Testis (tissue), 3 donors: ENCODE data around the gene OMD. TPM values are rescaled to one million over a fixed set of nuclear protein-coding genes. Genes with fewer than 3 reads are reported as not detected.

Experiments
- DNase-seq: peaks from one replicate; pipeline ENCODE4 v3.0.0-alpha.2; 2019
- H3K27ac ChIP-seq, 2 donors: fragments of 200-600 bp; sonication (generic); one replicate each; pipeline ENCODE4 v1.5.1; 2019
- H3K27me3 ChIP-seq: fragments of 200-600 bp; sonication (generic); one replicate; pipeline ENCODE4 v1.5.1; 2019
- H3K36me3 ChIP-seq: fragments of 200-600 bp; sonication (generic); one replicate; pipeline ENCODE4 v1.5.1; 2017; ENCODE audit warnings: low read depth; ENCODE audit errors: missing control alignments
- H3K4me1 ChIP-seq: fragments of 200-600 bp; sonication (generic); one replicate; pipeline ENCODE4 v1.5.1; 2019
- H3K4me3 ChIP-seq, 2 donors: fragments of 200-600 bp; sonication (generic); one replicate each; pipeline ENCODE4 v1.5.1; 2017 to 2019
- H3K9me3 ChIP-seq: fragments of 200-600 bp; sonication (generic); one replicate; pipeline ENCODE4 v1.5.1; 2017
- CTCF ChIP-seq, 3 experiments: fragments of 450-650 bp in 2 of 3; fragments of 200-600 bp in 1 of 3; sonication (generic) in 1 of 3; IDR thresholded peaks; one replicate each; pipeline ENCODE4 v1.5.1; 2016 to 2019; ENCODE audit warnings: antibody characterized with exemption in 3 of 3, mild to moderate bottlenecking in 2 of 3, moderate library complexity in 1 of 3
- POLR2A ChIP-seq: fragments of 450-650 bp; IDR thresholded peaks from one replicate; pipeline ENCODE4 v1.6.1; 2017; ENCODE audit warnings: antibody characterized with exemption, mild to moderate bottlenecking, moderate library complexity
- WGBS, 2 donors: methylation state at CpG; one replicate each; pipeline ENCODE4 v1.1.5; 2018; 5-methylcytosine and 5-hydroxymethylcytosine counted together
- intact Hi-C: fragments of 100-400 bp; cut with DNase I; formaldehyde crosslinking; loops from one replicate; pipeline ENCODE4 v1.15.1; 2023; ENCODE audit warnings: low total_unique reads
- polyA plus RNA-seq: library from polyadenylated mRNA; stranded (reverse); fragments of 350-450 nt; fragmentation: Illumina TruSeq; extraction: RNeasy Lipid Tissue Mini Kit (QIAGEN cat#74804); gene quantifications from one replicate; pipeline ENCODE4 v1.2.3, GENCODE V29; 2014; ENCODE audit warnings: low read depth, low replicate concordance; ENCODE audit not compliant: insufficient read depth
- total RNA-seq, 2 donors: library from RNA; depleted of rRNA; stranded (reverse); fragments of >200 nt; gene quantifications; one replicate each; pipeline ENCODE4 v1.2.3, GENCODE V29; 2016

OMD gene
- total and polyA plus RNA-seq, 3 donors from 2014 or later, result 1.1 to 4.9 (median 2.5) TPM

GRCh38 chr9:92395617-92396016, 28.7 kb downstream of the OMD start:
- Histone ChIP-seq H3K36me3 (no peaks in the 10 kb centered on the region), H3K9me3 (no peaks in the 10 kb centered on the region), H3K27me3 (no peaks in the 10 kb centered on the region), H3K4me3 (no peak overlapping the region), H3K27ac (no peak overlapping the region), H3K4me1 (no peaks in the 10 kb centered on the region)
- intact Hi-C loops, result no loop called here
- DNase-seq, result no peak
- TF ChIP-seq POLR2A (no peak), CTCF (IDR thresholded peaks at IDR 0.05) (no peak)
- WGBS, 2 donors, result 43 to 58% methylated on average over 1 of the region's 1 CpG

- DNase-seq, result no peak
- Histone ChIP-seq H3K27me3 (no peaks in the 10 kb centered on the region), H3K36me3 (no peaks in the 10 kb centered on the region), H3K4me3 (no peak overlapping the region), H3K27ac (peak overlapping the region in 1 of 2 donors; percentile 19), H3K4me1 (no peaks in the 10 kb centered on the region), H3K9me3 (no peaks in the 10 kb centered on the region)
- TF ChIP-seq CTCF (IDR thresholded peaks at IDR 0.05) (no peak), POLR2A (no peak)
- 35 to 47% methylated on average over 1 of the region's 1 CpG for WGBS, 2 donors
- intact Hi-C loops, result no loop called here
Measured at GRCh38 chr9:92393686-92394085, 30.6 kb downstream of the OMD start.

GRCh38 chr9:92392690-92393089, 31.6 kb downstream of the OMD start:
- intact Hi-C loops, result no loop called here
- H3K36me3 ChIP-seq, result no peaks in the 10 kb centered on the region
- no peak overlapping the region for H3K4me3 ChIP-seq
- WGBS, 2 donors, result 90 to 91% methylated on average over 2 of the region's 2 CpGs
- DNase-seq, result no peak
- H3K4me1 ChIP-seq, result no peaks in the 10 kb centered on the region
- no peaks in the 10 kb centered on the region for H3K9me3 ChIP-seq
- no peaks in the 10 kb centered on the region for H3K27me3 ChIP-seq
- H3K27ac ChIP-seq, result no peak overlapping the region
- TF ChIP-seq POLR2A (no peak), CTCF (IDR thresholded peaks at IDR 0.05) (no peak)

GRCh38 chr9:92385953-92386352, 38.3 kb downstream of the OMD start:
- no peaks in the 10 kb centered on the region for H3K4me1 ChIP-seq
- intact Hi-C loops, result no loop called here
- H3K27me3 ChIP-seq, result no peaks in the 10 kb centered on the region
- no peak for TF ChIP-seq CTCF (IDR thresholded peaks at IDR 0.05)
- TF ChIP-seq POLR2A, result no peak
- H3K27ac ChIP-seq, result no peak overlapping the region
- no peaks in the 10 kb centered on the region for H3K9me3 ChIP-seq
- WGBS, 2 donors, result 93 to 94% methylated on average over 4 of the region's 4 CpGs
- no peak for DNase-seq
- no peak overlapping the region for H3K4me3 ChIP-seq
- H3K36me3 ChIP-seq, result no peaks in the 10 kb centered on the region

- Histone ChIP-seq H3K9me3 (no peaks in the 10 kb centered on the region), H3K27me3 (no peaks in the 10 kb centered on the region), H3K36me3 (no peaks in the 10 kb centered on the region), H3K4me3 (no peak overlapping the region), H3K27ac (peak overlapping the region in 1 of 2 donors; percentile 51), H3K4me1 (no peaks in the 10 kb centered on the region)
- TF ChIP-seq POLR2A (no peak), CTCF (IDR thresholded peaks at IDR 0.05) (no peak)
- WGBS, 2 donors, result 68 to 71% methylated on average over 6 of the region's 6 CpGs
- intact Hi-C loops, result no loop called here
- no peak for DNase-seq
Measured at GRCh38 chr9:92385477-92385876, 38.8 kb downstream of the OMD start.
